NT2/D1 (cell line): ENCODE measurements around the gene RMND1.

Experiments
- SUZ12 ChIP-seq: IDR thresholded peaks from 2 replicates; pipeline ENCODE4 v1.6.1; 2011; ENCODE audit not compliant: insufficient read length, insufficient read depth; ENCODE audit errors: extremely low read depth
- YY1 ChIP-seq: IDR thresholded peaks from 2 replicates; pipeline ENCODE4 v1.6.1; 2011; ENCODE audit not compliant: insufficient read length, insufficient read depth
- ZNF274 ChIP-seq: IDR thresholded peaks from 2 replicates; pipeline ENCODE4 v1.6.1; 2011; ENCODE audit warnings: mild to moderate bottlenecking, low read depth, low read length

GRCh38 chr6:151375833-151376232, 76.1 kb downstream of the RMND1 start:
- no peak for TF ChIP-seq ZNF274
- no peak for TF ChIP-seq YY1
- no peak for TF ChIP-seq SUZ12
